Heart left ventricle (tissue), 16 donors: ENCODE results near the gene QSOX1. TPM values are rescaled to one million over a fixed set of nuclear protein-coding genes. Genes with fewer than 3 reads are reported as not detected.

Source experiments
- ATAC-seq, 4 donors: fragments of 200-7000 bp; cut with Tn5 transposase; one replicate each; pipeline ENCODE4 v1.9.1; 2020 to 2022; ENCODE audit warnings: moderate library complexity in 4 of 4, mild to moderate bottlenecking in 3 of 4, moderate number of reproducible peaks in 1 of 4
- DNase-seq, 5 donors: peaks; one replicate each; pipeline ENCODE4 v3.0.0-alpha.2; 2020
- H3K27ac ChIP-seq, 12 donors: fragments of 200-600 bp; sonication (generic) in 4 of 12; one replicate each; pipeline versions ENCODE4 v1.5.0 to v1.8.0; 2016 to 2022; ENCODE audit warnings: mild to moderate bottlenecking in 2 of 12
- H3K27me3 ChIP-seq, 9 donors: fragments of 200-600 bp; sonication (generic) in 2 of 9; one replicate each; pipeline versions ENCODE4 v1.5.1 to v1.8.0; 2016 to 2022; ENCODE audit warnings: mild to moderate bottlenecking in 3 of 9
- H3K36me3 ChIP-seq, 9 donors: fragments of 200-600 bp; sonication (generic) in 2 of 9; one replicate each; pipeline versions ENCODE4 v1.5.0 to v1.8.0; 2018 to 2022; ENCODE audit warnings: mild to moderate bottlenecking in 2 of 9
- H3K4me1 ChIP-seq, 12 donors: fragments of 200-600 bp; sonication (generic) in 4 of 12; one replicate each; pipeline versions ENCODE4 v1.5.0 to v1.8.0; 2016 to 2022; ENCODE audit warnings: mild to moderate bottlenecking in 3 of 12
- H3K4me3 ChIP-seq, 12 donors: fragments of 200-600 bp; sonication (generic) in 4 of 12; one replicate each; pipeline versions ENCODE4 v1.5.0 to v1.8.0; 2017 to 2022; ENCODE audit warnings: mild to moderate bottlenecking in 9 of 12, moderate library complexity in 4 of 12
- H3K9me3 ChIP-seq, 12 donors: fragments of 200-600 bp; sonication (generic) in 4 of 12; one replicate each; pipeline versions ENCODE4 v1.5.0 to v1.8.0; 2016 to 2022; ENCODE audit warnings: mild to moderate bottlenecking in 1 of 12
- POLR2A ChIP-seq, 2 donors: fragments of 450-650 bp; IDR thresholded peaks; one replicate each; pipeline ENCODE4 v1.6.1; 2017; ENCODE audit warnings: antibody characterized with exemption in 2 of 2, mild to moderate bottlenecking in 2 of 2, moderate library complexity in 2 of 2
- WGBS, 4 donors: extraction: QIAGEN DNeasy Blood & Tissue Kit in 2 of 4; methylation state at CpG; one replicate each; pipeline versions ENCODE4 v1.1.5 to v1.1.7; 2013 to 2018; 5-methylcytosine and 5-hydroxymethylcytosine counted together
- intact Hi-C, 10 donors: fragments of 100-400 bp; cut with DNase I; formaldehyde crosslinking; loops; one replicate each; pipeline versions ENCODE4 v1.11.1 to v1.14.2; 2022
- polyA plus RNA-seq, 2 donors: library from polyadenylated mRNA; stranded (reverse); fragments of 200-250 nt; gene quantifications; one replicate each; pipeline ENCODE4 v1.2.3, GENCODE V29; 2013
- total RNA-seq, 9 donors: library from RNA; depleted of rRNA in 2 of 9; stranded (reverse); fragments of >200 nt in 2 of 9; fragmentation: NEBNext Ultra II Directional in 3 of 9; extraction: Animal tissue kit (Norgen Biotek cat#: 25700) in 3 of 9; gene quantifications; one replicate each; pipeline versions ENCODE4 v1.1.0 to v1.2.4, GENCODE V29; 2016 to 2023
- TF ChIP-seq, protein P1 (sequence below), 12 donors: fragments of 200-600 bp; sonication (generic) in 4 of 12; IDR thresholded peaks; one replicate each; pipeline versions ENCODE4 v1.5.0 to v1.8.0; 2018 to 2022; ENCODE audit warnings: antibody characterized with exemption in 12 of 12, mild to moderate bottlenecking in 5 of 12
- donor health status: ischemic (EF 13 %, LVEDD 7.1; RV severe dilation, severe dysfunction).
- donor health status: healthy with polysubstance abuse.
- donor health status: DM: no; HTN: yes; CAD: no.
- donor health status: DM: no; HTN: no; CAD: no.
- donor health status: ischemic (EF 25% LVEDD 6.9; RV normal size, moderate dysfunction).
- donor health status: ischemic (EF 25% LVEDD 5.7; RV mildly dilated, moderate dysfunction).
- donor health status: healthy.
- donor health status: DM: yes; HTN: yes; CAD: no.
- donor health status: ischemic (EF 35%, LVEDD 5.7; RV mildly dilated, moderate dysfunction).
- donor health status: nonischemic (EF 11% LVEDD 7.7; RV severe dilation, severe dysfunction).
- donor health status: DM: yes; HTN: yes; CAD: no.
- donor health status: PGD.
- donor health status: ischemic (EF 29% LVEDD 5.4; RV normal size, mild dysfunction).
- donor health status: nonischemic (EF 23%, LVEDD 6.1; RV moderate dilation, normal function).

The QSOX1 gene
- total and polyA plus RNA-seq, 11 donors, result 62.3 to 250 (median 122) TPM

DNA sequence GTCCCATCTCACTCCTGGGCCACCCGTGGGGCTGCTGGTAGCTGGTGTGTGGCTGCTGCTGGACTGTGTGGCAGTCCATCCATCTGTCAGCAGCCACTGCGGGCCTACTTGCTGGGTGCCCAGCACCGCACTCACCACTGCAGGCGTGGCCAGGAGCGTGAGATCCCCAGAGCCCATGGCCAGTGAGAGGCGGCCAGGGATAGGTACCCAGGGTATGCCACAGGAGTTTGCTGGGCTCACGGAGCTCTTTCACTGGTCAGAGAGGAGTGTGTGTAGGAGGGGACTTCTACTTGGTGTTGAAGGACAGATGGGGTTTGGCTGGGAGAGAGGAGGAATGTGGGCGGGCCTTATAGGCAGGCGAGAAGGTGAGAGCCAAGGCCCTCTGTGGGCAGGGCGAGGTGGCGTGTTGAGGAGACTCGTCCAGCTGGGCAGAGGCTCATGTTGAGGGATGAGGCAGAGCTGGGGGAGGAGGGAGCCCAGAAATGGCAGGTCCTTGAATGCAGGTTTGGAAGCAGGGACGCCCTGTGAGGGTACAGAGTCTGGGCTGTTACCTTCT is 15.0 kb downstream of the QSOX1 start:
- peaks cover 0 to 21% (median 0%) of the 10 kb centered on the region in 9 donors for H3K36me3 ChIP-seq
- ATAC-seq (no peak), DNase-seq (no peak)
- peaks cover 12 to 65% (median 43%) of the 10 kb centered on the region in 12 donors for H3K4me1 ChIP-seq
- TF ChIP-seq POLR2A (IDR thresholded peaks at IDR 0.05), result no peak
- TF ChIP-seq, protein P1, sequence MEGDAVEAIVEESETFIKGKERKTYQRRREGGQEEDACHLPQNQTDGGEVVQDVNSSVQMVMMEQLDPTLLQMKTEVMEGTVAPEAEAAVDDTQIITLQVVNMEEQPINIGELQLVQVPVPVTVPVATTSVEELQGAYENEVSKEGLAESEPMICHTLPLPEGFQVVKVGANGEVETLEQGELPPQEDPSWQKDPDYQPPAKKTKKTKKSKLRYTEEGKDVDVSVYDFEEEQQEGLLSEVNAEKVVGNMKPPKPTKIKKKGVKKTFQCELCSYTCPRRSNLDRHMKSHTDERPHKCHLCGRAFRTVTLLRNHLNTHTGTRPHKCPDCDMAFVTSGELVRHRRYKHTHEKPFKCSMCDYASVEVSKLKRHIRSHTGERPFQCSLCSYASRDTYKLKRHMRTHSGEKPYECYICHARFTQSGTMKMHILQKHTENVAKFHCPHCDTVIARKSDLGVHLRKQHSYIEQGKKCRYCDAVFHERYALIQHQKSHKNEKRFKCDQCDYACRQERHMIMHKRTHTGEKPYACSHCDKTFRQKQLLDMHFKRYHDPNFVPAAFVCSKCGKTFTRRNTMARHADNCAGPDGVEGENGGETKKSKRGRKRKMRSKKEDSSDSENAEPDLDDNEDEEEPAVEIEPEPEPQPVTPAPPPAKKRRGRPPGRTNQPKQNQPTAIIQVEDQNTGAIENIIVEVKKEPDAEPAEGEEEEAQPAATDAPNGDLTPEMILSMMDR (IDR thresholded peaks at IDR 0.05), result no peak
- H3K27ac ChIP-seq, result no peak overlapping the region
- H3K4me3 ChIP-seq, result no peak overlapping the region
- H3K27me3 ChIP-seq, result no peaks in the 10 kb centered on the region
- H3K9me3 ChIP-seq, result no peaks in the 10 kb centered on the region
- intact Hi-C loops, result loop anchor here in 7 of 10 donors (5.0 to 10.0 kb wide), 5 partner anchors 52 to 465 kb away; partner anchors contain the start of gene TOR1AIP2 (in 2 of the 7)
- whole genome bisulfite sequencing, 4 donors, result 86 to 97% (median 91%) methylated on average over 13 of the region's 13 CpGs

DNA sequence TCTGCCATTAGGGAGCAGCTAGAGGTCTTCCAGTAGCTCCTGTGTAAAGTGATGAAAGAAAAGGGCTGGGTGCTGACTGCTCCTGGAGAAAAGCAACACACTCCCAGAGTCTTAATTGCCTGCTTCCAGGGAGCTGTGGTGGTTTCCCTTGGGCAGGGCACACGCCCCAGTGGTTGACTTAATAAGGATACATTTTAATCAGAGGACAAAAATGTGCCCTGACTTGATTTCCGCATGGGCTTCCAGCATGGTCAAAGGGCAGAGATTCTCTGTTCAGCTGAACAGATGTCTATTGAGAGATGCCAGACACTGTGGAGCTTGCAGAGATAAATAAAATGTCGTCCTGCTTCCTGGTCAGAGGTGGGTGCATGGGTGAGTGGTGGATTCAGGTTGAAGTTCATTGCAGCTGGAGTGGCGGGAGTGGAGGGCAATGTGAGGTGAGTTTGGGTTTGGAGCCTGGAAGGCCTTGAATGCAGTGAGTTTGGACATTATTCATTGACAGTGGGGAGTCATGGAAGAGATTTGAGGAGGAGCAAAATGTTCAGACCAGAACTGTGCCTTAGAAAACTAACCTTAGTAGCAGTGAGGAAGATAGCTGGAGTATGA is 16.0 kb downstream of the QSOX1 start:
- WGBS, 4 donors, result 63 to 96% (median 76%) methylated on average over 4 of the region's 4 CpGs

DNA sequence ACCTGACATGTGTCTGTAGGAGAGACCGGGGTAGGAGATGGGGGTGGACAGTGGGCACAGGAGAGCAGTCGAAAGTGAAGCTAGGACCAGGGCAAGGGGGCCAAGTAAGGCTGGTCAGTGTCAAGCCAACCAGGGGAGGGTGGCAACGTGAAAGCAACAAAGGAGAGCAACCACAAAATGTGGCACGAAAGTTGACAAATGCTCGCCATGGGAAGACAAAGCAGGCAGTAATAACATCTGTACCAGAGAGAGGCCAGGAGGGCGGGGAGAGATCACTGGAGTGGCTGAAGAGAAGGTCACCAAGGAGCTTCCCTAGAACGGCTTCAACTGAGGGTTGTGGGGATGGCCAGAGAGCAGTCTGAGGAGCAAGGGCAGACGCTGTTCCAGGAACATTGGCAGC is 17.0 kb downstream of the QSOX1 start:
- H3K36me3 ChIP-seq, result peaks cover 0 to 20% (median 0%) of the 10 kb centered on the region in 9 donors
- DNase-seq, result no peak
- ATAC-seq, result no peak
- no peaks in the 10 kb centered on the region for H3K27me3 ChIP-seq
- H3K27ac ChIP-seq, result no peak overlapping the region
- intact Hi-C loops, result loop anchor here in 6 of 10 donors (5.0 to 10.0 kb wide), 5 partner anchors 54 to 467 kb away; partner anchors contain the start of gene TOR1AIP2 (in 2 of the 6)
- H3K4me1 ChIP-seq, result peaks cover 9 to 66% (median 39%) of the 10 kb centered on the region in 12 donors
- TF ChIP-seq, protein P1 (IDR thresholded peaks at IDR 0.05), result no peak
- TF ChIP-seq POLR2A (IDR thresholded peaks at IDR 0.05), result no peak
- H3K9me3 ChIP-seq, result no peaks in the 10 kb centered on the region
- no peak overlapping the region for H3K4me3 ChIP-seq
- 93 to 95% (median 93%) methylated on average over 8 of the region's 8 CpGs for WGBS, 4 donors

More for the DNA sequence above, 16.0 kb downstream of the QSOX1 start:
- Histone ChIP-seq H3K27me3 (no peaks in the 10 kb centered on the region), H3K4me3 (no peak overlapping the region), H3K36me3 (peaks cover 0 to 21% (median 0%) of the 10 kb centered on the region in 9 donors), H3K9me3 (no peaks in the 10 kb centered on the region), H3K4me1 (peaks cover 12 to 67% (median 43%) of the 10 kb centered on the region in 12 donors), H3K27ac (no peak overlapping the region)
- no peak for TF ChIP-seq POLR2A (IDR thresholded peaks at IDR 0.05)
- DNase-seq (no peak), ATAC-seq (no peak)
- intact Hi-C loops, result loop anchor here in 6 of 10 donors (5.0 to 10.0 kb wide), 5 partner anchors 53 to 466 kb away; partner anchors contain the start of gene TOR1AIP2 (in 2 of the 6)

DNA sequence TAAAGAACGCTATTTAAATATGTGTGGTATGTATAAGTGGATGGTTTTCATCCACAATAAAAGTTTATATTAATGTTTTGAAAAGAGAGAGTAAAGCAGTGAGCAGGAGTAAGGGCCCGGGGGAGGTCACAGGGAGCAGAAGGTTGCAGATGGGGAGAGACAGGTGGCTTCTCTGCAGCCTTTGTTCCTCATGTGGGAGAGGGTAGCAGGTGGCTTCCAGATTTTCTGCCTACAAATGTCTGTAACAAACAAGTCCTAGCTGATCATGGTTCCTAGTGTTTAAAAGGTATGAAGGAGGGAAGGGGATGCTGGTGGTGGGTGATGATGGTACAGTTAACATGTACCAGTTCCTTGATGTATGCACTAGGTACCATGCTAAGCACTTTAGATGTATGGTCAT is 18.8 kb downstream of the QSOX1 start:
- H3K4me3 ChIP-seq, result no peak overlapping the region
- intact Hi-C loops, result loop anchor here in 6 of 10 donors (5.0 to 10.0 kb wide), 5 partner anchors 56 to 469 kb away; partner anchors contain the start of gene TOR1AIP2 (in 2 of the 6)

More for the DNA sequence above, 18.8 kb downstream of the QSOX1 start:
- 96 to 98% (median 97%) methylated on average over 2 of the region's 2 CpGs for WGBS, 4 donors
- no peaks in the 10 kb centered on the region for H3K27me3 ChIP-seq
- H3K27ac ChIP-seq, result peak overlapping the region; percentile 6 to 85 (median 62)
- no peaks in the 10 kb centered on the region for H3K9me3 ChIP-seq
- ATAC-seq, result no peak
- H3K4me1 ChIP-seq, result peaks cover 7 to 48% (median 23%) of the 10 kb centered on the region in 12 donors
- DNase-seq, result no peak
- no peak for TF ChIP-seq POLR2A (IDR thresholded peaks at IDR 0.05)
- TF ChIP-seq, protein P1 (IDR thresholded peaks at IDR 0.05), result no peak
- peaks cover 0 to 5% (median 0%) of the 10 kb centered on the region in 9 donors for H3K36me3 ChIP-seq
